ENCODE data around the gene WDR1. TPM values are rescaled to one million over a fixed set of nuclear protein-coding genes. Genes with fewer than 3 reads are reported as not detected.
A peak's percentile ranks its signal among the peaks of the same experiment; 100 is the strongest.

The WDR1 gene
- total RNA-seq, 4 donors from 2014 or later = 196 to 268 (median 246) TPM

DNA sequence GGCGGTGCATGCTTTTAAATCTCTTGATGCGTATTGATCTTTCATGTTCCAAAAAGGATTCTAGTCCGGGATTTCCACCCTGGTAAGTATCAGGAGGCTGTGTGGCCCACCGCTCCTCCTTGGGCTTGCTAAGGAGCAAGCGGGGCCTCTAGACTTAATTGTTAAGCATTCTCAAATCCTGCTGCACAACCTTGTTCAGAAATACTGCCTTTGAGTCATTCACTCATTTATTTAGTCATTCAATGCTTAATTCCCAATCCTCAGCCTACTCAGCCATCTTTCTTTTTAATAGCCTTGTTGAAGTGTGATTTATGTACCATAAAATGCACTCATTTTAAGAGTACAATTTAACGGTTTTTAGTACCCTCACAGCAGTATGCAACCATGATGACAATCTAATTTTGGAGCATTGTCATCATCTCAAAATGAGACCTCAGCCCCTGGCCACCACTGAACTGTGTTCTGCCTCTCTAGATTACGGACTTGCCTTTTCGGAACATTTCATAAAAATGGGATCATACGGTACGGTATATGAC, 79.7 kb downstream of the WDR1 start:
- TF ChIP-seq, protein P1, sequence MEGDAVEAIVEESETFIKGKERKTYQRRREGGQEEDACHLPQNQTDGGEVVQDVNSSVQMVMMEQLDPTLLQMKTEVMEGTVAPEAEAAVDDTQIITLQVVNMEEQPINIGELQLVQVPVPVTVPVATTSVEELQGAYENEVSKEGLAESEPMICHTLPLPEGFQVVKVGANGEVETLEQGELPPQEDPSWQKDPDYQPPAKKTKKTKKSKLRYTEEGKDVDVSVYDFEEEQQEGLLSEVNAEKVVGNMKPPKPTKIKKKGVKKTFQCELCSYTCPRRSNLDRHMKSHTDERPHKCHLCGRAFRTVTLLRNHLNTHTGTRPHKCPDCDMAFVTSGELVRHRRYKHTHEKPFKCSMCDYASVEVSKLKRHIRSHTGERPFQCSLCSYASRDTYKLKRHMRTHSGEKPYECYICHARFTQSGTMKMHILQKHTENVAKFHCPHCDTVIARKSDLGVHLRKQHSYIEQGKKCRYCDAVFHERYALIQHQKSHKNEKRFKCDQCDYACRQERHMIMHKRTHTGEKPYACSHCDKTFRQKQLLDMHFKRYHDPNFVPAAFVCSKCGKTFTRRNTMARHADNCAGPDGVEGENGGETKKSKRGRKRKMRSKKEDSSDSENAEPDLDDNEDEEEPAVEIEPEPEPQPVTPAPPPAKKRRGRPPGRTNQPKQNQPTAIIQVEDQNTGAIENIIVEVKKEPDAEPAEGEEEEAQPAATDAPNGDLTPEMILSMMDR (IDR thresholded peaks at IDR 0.05) = no peak
- TF ChIP-seq EP300 (IDR thresholded peaks at IDR 0.05; ENCODE audit: low read depth) (no peak), POLR2A (IDR thresholded peaks at IDR 0.05) (no peak), POLR2AphosphoS5 (IDR thresholded peaks at IDR 0.05) (no peak)
- Histone ChIP-seq H3K27ac (no peak overlapping the region), H3K4me3 (no peak overlapping the region), H3K4me1 (peaks cover 5 to 15% (median 7%) of the 10 kb centered on the region in 4 donors), H3K36me3 (no peaks in the 10 kb centered on the region), H3K27me3 (no peaks in the 10 kb centered on the region), H3K9me3 (no peaks in the 10 kb centered on the region)
- in situ Hi-C loops (cut with MboI; ENCODE audit: low pct_ligation_motif_present in 1 of 4, low pct_unique_long_range_greater_than_20kb in 1 of 4, low sequenced_read_pairs in 3 of 4) = loop anchor here in 1 of 4 donors (25.0 kb wide), 1 partner anchor 350 kb away; no protein-coding TSS in a partner anchor
- WGBS, 2 donors (ENCODE audit: low coverage in 1 of 2) = 74 to 91% methylated on average over 7 to 10 of the region's 10 CpGs
- no peak for DNase-seq
- intact Hi-C loops (cut with DNase I; ENCODE audit: low total_unique reads) = no loop called here

DNA sequence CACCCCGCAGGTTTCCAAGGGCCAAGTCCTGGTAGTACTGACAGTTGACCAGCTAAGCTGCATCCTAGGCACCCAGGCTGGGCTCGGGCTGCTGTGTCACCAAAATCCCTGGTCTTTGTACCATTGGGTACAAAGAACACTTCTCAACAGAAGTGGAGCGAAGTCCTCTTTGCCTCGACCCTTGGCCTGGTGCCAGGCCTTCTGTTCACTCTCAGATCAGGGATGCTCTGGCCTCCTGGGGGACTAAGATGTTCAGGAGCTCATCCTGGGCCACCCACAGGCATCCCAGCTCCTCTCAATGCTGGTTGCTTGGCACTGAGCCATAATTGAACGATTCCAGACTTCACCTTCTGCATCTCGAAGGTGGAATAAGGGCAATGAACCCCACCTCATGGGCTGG, 81.5 kb downstream of the WDR1 start:
- in situ Hi-C loops (cut with MboI; ENCODE audit: low pct_ligation_motif_present in 1 of 4, low pct_unique_long_range_greater_than_20kb in 1 of 4, low sequenced_read_pairs in 3 of 4) (loop anchor here in 1 of 4 donors (25.0 kb wide), 1 partner anchor 352 kb away; no protein-coding TSS in a partner anchor), intact Hi-C loops (cut with DNase I; ENCODE audit: low total_unique reads) (no loop called here)
- Histone ChIP-seq H3K27ac (no peak overlapping the region), H3K36me3 (no peaks in the 10 kb centered on the region), H3K4me1 (peaks cover 5 to 15% (median 7%) of the 10 kb centered on the region in 4 donors), H3K9me3 (no peaks in the 10 kb centered on the region), H3K27me3 (no peaks in the 10 kb centered on the region), H3K4me3 (no peak overlapping the region)
- no peak for DNase-seq
- 73% methylated on average over 6 of the region's 6 CpGs; no CpG with 5 or more reads in 1 of the 2 donors for WGBS, 2 donors (ENCODE audit: low coverage in 1 of 2)
- TF ChIP-seq POLR2A (IDR thresholded peaks at IDR 0.05) = no peak
- no peak for TF ChIP-seq EP300 (IDR thresholded peaks at IDR 0.05; ENCODE audit: low read depth)
- TF ChIP-seq, protein P1 (IDR thresholded peaks at IDR 0.05) = no peak
- no peak for TF ChIP-seq POLR2AphosphoS5 (IDR thresholded peaks at IDR 0.05)

DNA sequence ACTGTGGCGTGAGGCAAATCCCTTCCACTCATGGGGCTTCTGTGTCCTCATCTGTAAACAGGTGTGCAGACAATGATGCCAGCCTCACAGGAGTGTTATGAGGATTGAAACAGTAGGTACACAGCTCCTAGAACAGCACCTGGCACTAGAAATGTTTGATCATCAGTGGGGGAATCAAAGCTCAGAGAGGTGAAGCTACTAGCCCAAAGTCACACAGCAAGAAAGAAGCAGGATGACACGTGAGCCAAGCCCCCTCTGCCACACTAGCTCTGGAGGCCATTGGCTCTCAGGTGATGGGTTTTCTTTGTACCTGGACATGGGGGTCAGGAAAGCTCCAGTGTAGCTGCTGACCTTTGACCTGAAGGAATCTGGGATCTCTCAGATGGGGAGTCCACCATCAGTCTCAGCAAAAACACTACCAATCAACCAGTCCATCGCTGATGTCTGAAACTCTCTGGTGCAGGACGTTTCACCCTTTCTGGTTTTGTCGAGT, 81.9 kb downstream of the WDR1 start:
- TF ChIP-seq, protein P1 (IDR thresholded peaks at IDR 0.05) = no peak
- TF ChIP-seq POLR2AphosphoS5 (IDR thresholded peaks at IDR 0.05) = no peak
- no peak for TF ChIP-seq POLR2A (IDR thresholded peaks at IDR 0.05)
- no peak for TF ChIP-seq EP300 (IDR thresholded peaks at IDR 0.05; ENCODE audit: low read depth)
- H3K9me3 ChIP-seq = no peaks in the 10 kb centered on the region
- H3K36me3 ChIP-seq = no peaks in the 10 kb centered on the region
- intact Hi-C loops (cut with DNase I; ENCODE audit: low total_unique reads) (no loop called here), in situ Hi-C loops (cut with MboI; ENCODE audit: low pct_ligation_motif_present in 1 of 4, low pct_unique_long_range_greater_than_20kb in 1 of 4, low sequenced_read_pairs in 3 of 4) (loop anchor here in 1 of 4 donors (25.0 kb wide), 1 partner anchor 353 kb away; no protein-coding TSS in a partner anchor)
- H3K27ac ChIP-seq = peak overlapping the region in 3 of 4 donors; percentile 65 to 72 (median 68)
- peaks cover 5 to 15% (median 7%) of the 10 kb centered on the region in 4 donors for H3K4me1 ChIP-seq
- H3K27me3 ChIP-seq = no peaks in the 10 kb centered on the region
- 91% methylated on average over 5 of the region's 5 CpGs; no CpG with 5 or more reads in 1 of the 2 donors for WGBS, 2 donors (ENCODE audit: low coverage in 1 of 2)
- H3K4me3 ChIP-seq = no peak overlapping the region
- DNase-seq = no peak

DNA sequence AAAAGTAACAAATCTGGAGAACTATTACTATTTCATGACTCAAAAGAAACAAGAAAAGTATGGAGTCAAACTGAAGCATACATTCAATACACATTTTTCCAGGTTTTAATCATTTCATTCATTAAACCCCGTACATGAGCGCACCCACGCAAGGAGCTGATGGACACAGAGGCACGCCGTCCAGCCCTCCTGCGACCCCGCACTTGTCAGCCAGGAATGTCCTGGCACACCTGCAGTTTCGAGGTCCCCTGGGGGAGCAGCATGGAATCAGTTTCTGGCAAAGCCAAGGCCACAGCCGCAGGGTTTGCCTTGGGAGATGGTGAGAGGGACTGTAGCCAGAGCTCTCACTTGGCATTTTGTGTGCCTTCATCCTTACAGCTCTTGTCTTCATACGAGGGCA, 82.5 kb downstream of the WDR1 start:
- H3K4me1 ChIP-seq = peaks cover 5 to 16% (median 7%) of the 10 kb centered on the region in 4 donors
- H3K27ac ChIP-seq = peak overlapping the region; percentile 22 to 72 (median 66)
- intact Hi-C loops (cut with DNase I; ENCODE audit: low total_unique reads) (no loop called here), in situ Hi-C loops (cut with MboI; ENCODE audit: low pct_ligation_motif_present in 1 of 4, low pct_unique_long_range_greater_than_20kb in 1 of 4, low sequenced_read_pairs in 3 of 4) (loop anchor here in 1 of 4 donors (25.0 kb wide), 1 partner anchor 353 kb away; no protein-coding TSS in a partner anchor)
- no peaks in the 10 kb centered on the region for H3K9me3 ChIP-seq
- 79% methylated on average over 10 of the region's 10 CpGs; no CpG with 5 or more reads in 1 of the 2 donors for WGBS, 2 donors (ENCODE audit: low coverage in 1 of 2)
- no peak for TF ChIP-seq EP300 (IDR thresholded peaks at IDR 0.05; ENCODE audit: low read depth)
- no peak for TF ChIP-seq POLR2A (IDR thresholded peaks at IDR 0.05)
- TF ChIP-seq, protein P1 (IDR thresholded peaks at IDR 0.05) = no peak
- no peak for TF ChIP-seq POLR2AphosphoS5 (IDR thresholded peaks at IDR 0.05)
- H3K4me3 ChIP-seq = no peak overlapping the region
- no peaks in the 10 kb centered on the region for H3K36me3 ChIP-seq
- no peak for DNase-seq
- no peaks in the 10 kb centered on the region for H3K27me3 ChIP-seq

Measured in transverse colon (tissue), 4 donors.